ENCODE measurements around the gene MPZL2.
A peak's percentile ranks its signal among the peaks of the same experiment; 100 is the strongest.

GRCh38 chr11:118295815-118296454 lies 31.8 kb upstream of the MPZL2 start:
- TF ChIP-seq CTCF (conservative IDR thresholded peaks at IDR 0.05 in 1 of 2, IDR thresholded peaks at IDR 0.05 in 1 of 2; ENCODE audit: extremely low read depth in 1 of 2, insufficient read depth in 1 of 2, low read depth in 1 of 2, low read length in 2 of 2) = peak; percentile 77 to 87
- TF ChIP-seq EZH2 (IDR thresholded peaks at IDR 0.05; ENCODE audit: borderline replicate concordance, low read length) = no peak
